Panc1 (cell line): ENCODE data around the gene OR12D3.

Experiments
- CTCF ChIP-seq: fragments of 450-650 bp; IDR thresholded peaks from 2 replicates; pipeline ENCODE4 v1.5.1; 2017; ENCODE audit warnings: mild to moderate bottlenecking
- POLR2AphosphoS5 ChIP-seq: IDR thresholded peaks from 2 replicates; pipeline ENCODE4 v1.6.1; 2012; ENCODE audit warnings: mild to moderate bottlenecking, low read depth, low read length, moderate library complexity
- REST ChIP-seq, 2 experiments: IDR thresholded peaks; 2 replicates each; pipeline ENCODE4 v1.6.1; 2011 to 2012; ENCODE audit warnings: low read depth in 2 of 2, control low read depth in 1 of 2, low read length in 1 of 2, mild to moderate bottlenecking in 1 of 2, moderate library complexity in 1 of 2; ENCODE audit not compliant: insufficient read depth in 1 of 2
- TCF7L2 ChIP-seq: IDR thresholded peaks from 2 replicates; pipeline ENCODE4 v1.6.1; 2011; ENCODE audit warnings: mild to moderate bottlenecking, low read depth, low read length, inconsistent platforms

- no peak for TF ChIP-seq CTCF
- no peak for TF ChIP-seq REST (IDR thresholded peaks at IDR 0.05; ENCODE audit: insufficient read depth in 1 of 2, low read depth in 2 of 2, low read length in 1 of 2)
- no peak for TF ChIP-seq POLR2AphosphoS5
- TF ChIP-seq TCF7L2: no peak
Observed at GRCh38 chr6:29399525-29399924, 24.4 kb upstream of the OR12D3 start.
